ENCODE data around the gene SMAD4. TPM values are rescaled to one million over a fixed set of nuclear protein-coding genes. Genes with fewer than 3 reads are reported as not detected.
"Not testable (repeated sequence)": the region's sequence is repeated elsewhere in the genome, so short reads cannot be mapped to it uniquely, and the experiment has no call there.

The SMAD4 gene
- polyA plus RNA-seq, 1 donor (not counting 4 experiments of a cell fraction or from before 2014, with no cell fraction given): 68.2 TPM

DNA sequence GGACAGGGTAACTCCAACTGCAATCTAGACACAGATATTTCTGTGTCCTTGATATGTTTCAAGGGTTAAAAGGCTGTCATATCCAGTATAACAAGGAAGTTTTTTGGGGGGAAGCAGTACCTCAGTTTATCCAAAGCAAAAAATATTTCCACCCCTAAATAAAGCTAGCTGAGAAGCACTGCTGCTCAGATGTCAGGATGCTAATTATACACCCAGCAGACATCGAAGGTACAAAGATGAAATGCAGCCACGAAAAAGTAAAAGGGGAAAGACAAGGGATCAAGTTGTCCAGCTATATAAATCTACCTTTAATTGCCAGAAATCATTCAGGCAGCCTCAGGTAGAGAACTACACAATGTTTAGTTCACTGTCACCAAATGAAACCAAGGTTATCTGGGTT, 36.0 kb upstream of the SMAD4 start:
- no peaks in the 10 kb centered on the region for H3K4me1 ChIP-seq (ENCODE audit: control insufficient read depth, extremely low read depth, insufficient read depth, low read length)
- H3K36me3 ChIP-seq (ENCODE audit: control insufficient read depth in 2 of 2, extremely low read depth in 1 of 2, insufficient read depth in 2 of 2, low read length in 2 of 2): no peaks in the 10 kb centered on the region
- dilution Hi-C loops (cut with MboI; ENCODE audit: extremely low pct_ligation_motif_present, low sequenced_read_pairs): no loop called here
- no peak overlapping the region for H3K4me2 ChIP-seq (ENCODE audit: control insufficient read depth, extremely low read depth, insufficient read depth, low read depth, low read length)
- H2AFZ ChIP-seq (ENCODE audit: control insufficient read depth, low read length): no peak overlapping the region
- FAIRE-seq (no peak), DNase-seq (ENCODE audit: low read depth, low spot score) (no peak)
- no peaks in the 10 kb centered on the region for H3K27me3 ChIP-seq (ENCODE audit: control insufficient read depth, extremely low read depth, insufficient read depth, low read length)
- TF ChIP-seq, protein P1, sequence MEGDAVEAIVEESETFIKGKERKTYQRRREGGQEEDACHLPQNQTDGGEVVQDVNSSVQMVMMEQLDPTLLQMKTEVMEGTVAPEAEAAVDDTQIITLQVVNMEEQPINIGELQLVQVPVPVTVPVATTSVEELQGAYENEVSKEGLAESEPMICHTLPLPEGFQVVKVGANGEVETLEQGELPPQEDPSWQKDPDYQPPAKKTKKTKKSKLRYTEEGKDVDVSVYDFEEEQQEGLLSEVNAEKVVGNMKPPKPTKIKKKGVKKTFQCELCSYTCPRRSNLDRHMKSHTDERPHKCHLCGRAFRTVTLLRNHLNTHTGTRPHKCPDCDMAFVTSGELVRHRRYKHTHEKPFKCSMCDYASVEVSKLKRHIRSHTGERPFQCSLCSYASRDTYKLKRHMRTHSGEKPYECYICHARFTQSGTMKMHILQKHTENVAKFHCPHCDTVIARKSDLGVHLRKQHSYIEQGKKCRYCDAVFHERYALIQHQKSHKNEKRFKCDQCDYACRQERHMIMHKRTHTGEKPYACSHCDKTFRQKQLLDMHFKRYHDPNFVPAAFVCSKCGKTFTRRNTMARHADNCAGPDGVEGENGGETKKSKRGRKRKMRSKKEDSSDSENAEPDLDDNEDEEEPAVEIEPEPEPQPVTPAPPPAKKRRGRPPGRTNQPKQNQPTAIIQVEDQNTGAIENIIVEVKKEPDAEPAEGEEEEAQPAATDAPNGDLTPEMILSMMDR (optimal IDR thresholded peaks at IDR 0.05 in 1 of 3, IDR thresholded peaks at IDR 0.05 in 1 of 3, conservative IDR thresholded peaks at IDR 0.05 in 1 of 3; ENCODE audit: extremely low read depth in 1 of 3, insufficient read depth in 2 of 3, low read length in 3 of 3): no peak
- TF ChIP-seq EZH2 (IDR thresholded peaks at IDR 0.05; ENCODE audit: low read length): no peak
- no peaks in the 10 kb centered on the region for H3K79me2 ChIP-seq (ENCODE audit: control insufficient read depth, insufficient read depth, low read length)
- no peak overlapping the region for H3K4me3 ChIP-seq (ENCODE audit: control insufficient read depth in 2 of 3, extremely low read depth in 1 of 3, insufficient read depth in 2 of 3, low read depth in 1 of 3, low read length in 3 of 3)
- no peaks in the 10 kb centered on the region for H4K20me1 ChIP-seq (ENCODE audit: control insufficient read depth, extremely low read depth, insufficient read depth, low read length)
- no peak overlapping the region for H3K9ac ChIP-seq (ENCODE audit: control insufficient read depth, extremely low read depth, insufficient read depth, low read length)
- no peaks in the 10 kb centered on the region for H3K9me3 ChIP-seq (ENCODE audit: control insufficient read depth, low read depth, low read length)
- H3K9me1 ChIP-seq (ENCODE audit: control insufficient read depth, extremely low read depth, insufficient read depth, low read length): no peaks in the 10 kb centered on the region
- no peak overlapping the region for H3K27ac ChIP-seq (ENCODE audit: control insufficient read depth, insufficient read depth, low read length)

DNA sequence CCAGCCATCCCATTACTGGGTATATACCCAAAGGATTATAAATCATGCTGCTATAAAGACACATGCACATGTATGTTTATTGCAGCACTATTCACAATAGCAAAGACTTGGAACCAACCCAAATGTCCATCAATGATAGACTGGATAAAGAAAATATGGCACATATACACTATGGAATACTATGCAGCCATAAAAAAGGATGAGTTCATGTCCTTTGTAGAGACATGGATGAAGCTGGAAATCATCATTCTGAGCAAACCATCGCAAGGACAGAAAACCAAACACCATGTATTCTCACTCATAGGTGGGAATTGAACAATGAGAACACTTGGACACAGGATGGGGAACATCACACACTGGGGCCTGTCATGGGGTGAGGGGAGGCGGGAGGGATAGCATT, 26.8 kb upstream of the SMAD4 start:
- H3K4me3 ChIP-seq (ENCODE audit: control insufficient read depth in 2 of 3, extremely low read depth in 1 of 3, insufficient read depth in 2 of 3, low read depth in 1 of 3, low read length in 3 of 3); FAIRE-seq: not testable (repeated sequence)

DNA sequence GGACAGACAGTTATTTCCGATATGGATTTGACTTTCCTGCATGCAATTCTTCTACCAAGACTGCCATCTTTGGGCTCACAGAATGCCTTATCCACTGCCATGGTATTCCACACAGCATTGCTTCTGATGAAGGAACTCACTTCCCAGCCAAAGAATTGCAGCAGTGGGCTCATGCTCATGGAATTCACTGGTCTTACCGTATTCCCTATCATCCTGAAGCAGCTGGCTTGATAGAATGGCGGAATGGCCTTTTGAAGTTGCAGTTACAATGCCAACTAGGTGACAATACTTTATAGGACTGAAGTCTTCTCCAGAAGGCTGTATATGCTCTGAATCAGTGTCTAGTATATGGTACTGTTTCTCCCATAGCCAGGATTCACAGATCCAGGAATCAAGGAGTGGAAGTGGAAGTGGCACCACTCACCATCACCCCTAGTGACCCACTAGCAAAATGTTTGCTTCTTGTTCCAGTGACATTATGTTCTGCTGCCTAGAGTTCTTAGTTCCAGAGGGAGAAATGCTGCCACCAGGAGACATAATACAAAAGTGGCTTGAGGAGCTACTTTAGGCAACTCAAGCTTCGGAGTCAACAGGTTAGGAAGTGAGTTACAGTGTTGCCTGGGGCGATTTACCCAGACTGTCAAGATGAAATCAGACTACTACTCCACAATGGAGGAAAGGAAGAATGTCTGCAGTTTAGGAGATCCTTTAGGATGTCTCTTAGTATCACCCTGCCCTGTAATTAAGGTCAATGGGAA, 23.8 kb upstream of the SMAD4 start:
- no peak overlapping the region for H3K4me3 ChIP-seq (ENCODE audit: control insufficient read depth in 2 of 3, extremely low read depth in 1 of 3, insufficient read depth in 2 of 3, low read depth in 1 of 3, low read length in 3 of 3)
- H3K36me3 ChIP-seq (ENCODE audit: control insufficient read depth in 2 of 2, extremely low read depth in 1 of 2, insufficient read depth in 2 of 2, low read length in 2 of 2): no peaks in the 10 kb centered on the region
- no peak overlapping the region for H2AFZ ChIP-seq (ENCODE audit: control insufficient read depth, low read length)
- dilution Hi-C loops (cut with MboI; ENCODE audit: extremely low pct_ligation_motif_present, low sequenced_read_pairs): no loop called here
- no peak overlapping the region for H3K27ac ChIP-seq (ENCODE audit: control insufficient read depth, insufficient read depth, low read length)
- H3K9me1 ChIP-seq (ENCODE audit: control insufficient read depth, extremely low read depth, insufficient read depth, low read length): no peaks in the 10 kb centered on the region
- TF ChIP-seq, protein P1 (optimal IDR thresholded peaks at IDR 0.05 in 1 of 3, IDR thresholded peaks at IDR 0.05 in 1 of 3, conservative IDR thresholded peaks at IDR 0.05 in 1 of 3; ENCODE audit: extremely low read depth in 1 of 3, insufficient read depth in 2 of 3, low read length in 3 of 3): no peak
- TF ChIP-seq EZH2 (IDR thresholded peaks at IDR 0.05; ENCODE audit: low read length): no peak
- no peaks in the 10 kb centered on the region for H3K9me3 ChIP-seq (ENCODE audit: control insufficient read depth, low read depth, low read length)
- FAIRE-seq (peak; percentile 41), DNase-seq (ENCODE audit: low read depth, low spot score) (no peak)
- no peaks in the 10 kb centered on the region for H3K27me3 ChIP-seq (ENCODE audit: control insufficient read depth, extremely low read depth, insufficient read depth, low read length)
- no peak overlapping the region for H3K4me2 ChIP-seq (ENCODE audit: control insufficient read depth, extremely low read depth, insufficient read depth, low read depth, low read length)
- H3K4me1 ChIP-seq (ENCODE audit: control insufficient read depth, extremely low read depth, insufficient read depth, low read length): peaks cover 3% of the 10 kb centered on the region
- no peaks in the 10 kb centered on the region for H3K79me2 ChIP-seq (ENCODE audit: control insufficient read depth, insufficient read depth, low read length)
- H3K9ac ChIP-seq (ENCODE audit: control insufficient read depth, extremely low read depth, insufficient read depth, low read length): no peak overlapping the region
- no peaks in the 10 kb centered on the region for H4K20me1 ChIP-seq (ENCODE audit: control insufficient read depth, extremely low read depth, insufficient read depth, low read length)

More for the DNA sequence above, 26.8 kb upstream of the SMAD4 start:
- H3K27me3 ChIP-seq (ENCODE audit: control insufficient read depth, extremely low read depth, insufficient read depth, low read length); H3K9me1 ChIP-seq (ENCODE audit: control insufficient read depth, extremely low read depth, insufficient read depth, low read length); H2AFZ ChIP-seq (ENCODE audit: control insufficient read depth, low read length); H3K4me1 ChIP-seq (ENCODE audit: control insufficient read depth, extremely low read depth, insufficient read depth, low read length); H3K79me2 ChIP-seq (ENCODE audit: control insufficient read depth, insufficient read depth, low read length); H3K4me2 ChIP-seq (ENCODE audit: control insufficient read depth, extremely low read depth, insufficient read depth, low read depth, low read length); H3K9ac ChIP-seq (ENCODE audit: control insufficient read depth, extremely low read depth, insufficient read depth, low read length); H3K36me3 ChIP-seq (ENCODE audit: control insufficient read depth in 2 of 2, extremely low read depth in 1 of 2, insufficient read depth in 2 of 2, low read length in 2 of 2); H3K9me3 ChIP-seq (ENCODE audit: control insufficient read depth, low read depth, low read length); DNase-seq (ENCODE audit: low read depth, low spot score); H4K20me1 ChIP-seq (ENCODE audit: control insufficient read depth, extremely low read depth, insufficient read depth, low read length); H3K27ac ChIP-seq (ENCODE audit: control insufficient read depth, insufficient read depth, low read length); dilution Hi-C loops (cut with MboI; ENCODE audit: extremely low pct_ligation_motif_present, low sequenced_read_pairs): not testable (repeated sequence)
